ENCODE results near the gene SND1. TPM values are rescaled to one million over a fixed set of nuclear protein-coding genes. Genes with fewer than 3 reads are reported as not detected.

SND1 gene
- total RNA-seq, 2 donors from 2014 or later = 91.0 to 111 TPM

DNA sequence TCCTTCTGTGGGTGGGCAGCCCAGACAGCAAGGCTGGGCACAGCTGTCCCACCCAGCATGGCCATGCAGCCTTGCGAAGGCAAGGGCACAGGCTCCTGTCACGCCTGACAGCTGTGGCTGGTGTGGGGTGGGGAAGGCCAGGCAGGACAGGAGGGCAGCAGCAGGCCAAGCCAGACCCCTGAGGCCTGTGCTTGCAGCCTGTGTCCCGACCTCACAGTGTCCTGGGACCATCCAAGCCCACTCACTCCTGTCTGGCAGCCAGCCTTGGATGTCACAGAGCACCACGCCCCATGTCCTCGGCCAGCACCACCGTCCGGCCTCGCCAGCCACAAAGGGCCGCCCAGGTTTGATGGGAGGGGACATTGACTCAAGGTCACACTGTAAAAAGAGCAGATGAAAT is 464.7 kb downstream of the SND1 start:
- TF ChIP-seq, protein P1, sequence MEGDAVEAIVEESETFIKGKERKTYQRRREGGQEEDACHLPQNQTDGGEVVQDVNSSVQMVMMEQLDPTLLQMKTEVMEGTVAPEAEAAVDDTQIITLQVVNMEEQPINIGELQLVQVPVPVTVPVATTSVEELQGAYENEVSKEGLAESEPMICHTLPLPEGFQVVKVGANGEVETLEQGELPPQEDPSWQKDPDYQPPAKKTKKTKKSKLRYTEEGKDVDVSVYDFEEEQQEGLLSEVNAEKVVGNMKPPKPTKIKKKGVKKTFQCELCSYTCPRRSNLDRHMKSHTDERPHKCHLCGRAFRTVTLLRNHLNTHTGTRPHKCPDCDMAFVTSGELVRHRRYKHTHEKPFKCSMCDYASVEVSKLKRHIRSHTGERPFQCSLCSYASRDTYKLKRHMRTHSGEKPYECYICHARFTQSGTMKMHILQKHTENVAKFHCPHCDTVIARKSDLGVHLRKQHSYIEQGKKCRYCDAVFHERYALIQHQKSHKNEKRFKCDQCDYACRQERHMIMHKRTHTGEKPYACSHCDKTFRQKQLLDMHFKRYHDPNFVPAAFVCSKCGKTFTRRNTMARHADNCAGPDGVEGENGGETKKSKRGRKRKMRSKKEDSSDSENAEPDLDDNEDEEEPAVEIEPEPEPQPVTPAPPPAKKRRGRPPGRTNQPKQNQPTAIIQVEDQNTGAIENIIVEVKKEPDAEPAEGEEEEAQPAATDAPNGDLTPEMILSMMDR (IDR thresholded peaks at IDR 0.05) = no peak
- ATAC-seq (ENCODE audit: insufficient number of reproducible peaks, low FRiP score, low read depth) (no peak), DNase-seq (ENCODE audit: low spot score) (no peak)
- no peaks in the 10 kb centered on the region for H3K36me3 ChIP-seq
- no peak overlapping the region for H3K4me3 ChIP-seq
- no peak overlapping the region for H3K27ac ChIP-seq
- no peaks in the 10 kb centered on the region for H3K27me3 ChIP-seq (replicated peaks; ENCODE audit: insufficient read depth)
- H3K9me3 ChIP-seq = no peaks in the 10 kb centered on the region
- no peaks in the 10 kb centered on the region for H3K4me1 ChIP-seq (ENCODE audit: control insufficient read depth in 1 of 2, low read depth in 2 of 2)

DNA sequence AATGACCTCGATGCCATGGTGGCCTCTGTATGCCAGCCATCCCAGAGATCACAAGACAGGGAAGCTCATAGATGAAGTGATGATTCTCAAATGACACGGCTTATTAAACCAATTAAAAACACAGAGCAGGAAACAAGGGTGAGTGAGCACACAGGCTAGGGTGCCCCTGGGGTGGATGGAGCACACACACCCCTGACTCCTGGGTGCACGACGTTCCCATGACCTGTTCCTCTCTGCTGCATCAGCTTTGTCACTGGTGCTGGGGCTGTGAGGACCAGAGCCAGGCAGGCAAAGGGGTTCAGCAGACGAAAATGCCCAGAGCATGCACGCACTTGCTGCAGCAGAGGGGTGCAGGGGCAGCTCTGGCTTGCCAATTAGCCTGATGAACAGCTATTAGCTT is 465.7 kb downstream of the SND1 start:
- DNase-seq (ENCODE audit: low spot score) = no peak

DNA sequence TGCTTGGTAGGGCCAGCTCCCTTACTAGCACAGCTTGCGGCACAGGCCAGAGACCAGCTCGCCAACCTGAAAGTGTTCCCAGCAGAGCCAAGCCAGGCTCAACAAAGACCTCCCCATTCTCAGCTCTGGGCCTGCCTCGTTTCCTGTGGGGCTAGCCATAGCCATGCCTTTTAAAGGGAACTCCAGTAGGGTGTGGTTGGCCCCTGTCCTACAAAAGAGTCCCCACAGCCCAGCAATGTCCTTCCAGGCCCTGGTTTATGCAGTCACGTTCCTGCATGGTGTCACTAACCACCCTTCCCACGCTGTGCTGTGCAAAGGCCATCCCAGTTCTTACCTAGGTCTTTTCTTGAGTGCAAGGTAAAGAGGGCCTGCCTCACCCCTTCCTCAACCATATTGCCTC is 467.0 kb downstream of the SND1 start:
- Histone ChIP-seq H3K27me3 (replicated peaks; ENCODE audit: insufficient read depth) (no peaks in the 10 kb centered on the region), H3K36me3 (no peaks in the 10 kb centered on the region), H3K27ac (no peak overlapping the region), H3K4me1 (ENCODE audit: control insufficient read depth in 1 of 2, low read depth in 2 of 2) (no peaks in the 10 kb centered on the region), H3K9me3 (no peaks in the 10 kb centered on the region), H3K4me3 (no peak overlapping the region)
- TF ChIP-seq, protein P1 (IDR thresholded peaks at IDR 0.05) = no peak
- ATAC-seq (ENCODE audit: insufficient number of reproducible peaks, low FRiP score, low read depth) (no peak), DNase-seq (ENCODE audit: low spot score) (no peak)

More for the DNA sequence above, 465.7 kb downstream of the SND1 start:
- Histone ChIP-seq H3K27me3 (replicated peaks; ENCODE audit: insufficient read depth) (no peaks in the 10 kb centered on the region), H3K36me3 (no peaks in the 10 kb centered on the region), H3K9me3 (no peaks in the 10 kb centered on the region), H3K27ac (no peak overlapping the region), H3K4me1 (ENCODE audit: control insufficient read depth in 1 of 2, low read depth in 2 of 2) (no peaks in the 10 kb centered on the region), H3K4me3 (no peak overlapping the region)
- no peak for ATAC-seq (ENCODE audit: insufficient number of reproducible peaks, low FRiP score, low read depth)
- TF ChIP-seq, protein P1 (IDR thresholded peaks at IDR 0.05) = no peak

DNA sequence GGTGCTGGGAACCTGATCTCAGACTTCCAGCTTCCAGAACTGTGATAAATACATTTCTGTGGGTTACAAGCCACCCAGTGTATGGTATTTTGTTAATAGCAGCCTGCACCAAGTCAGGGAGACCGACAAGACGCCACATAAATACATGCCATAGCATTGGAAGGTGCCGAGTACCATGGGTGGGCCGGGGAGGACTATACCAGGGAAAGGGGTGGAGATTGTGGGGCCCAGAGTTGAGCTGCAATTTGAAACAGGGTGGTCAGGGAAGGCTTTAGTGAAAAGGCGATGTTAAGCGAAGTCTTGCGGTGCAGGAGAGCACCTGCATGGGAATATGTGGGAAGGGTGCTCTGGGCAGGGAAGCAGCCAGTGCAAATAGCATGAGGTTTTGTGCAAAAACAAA is 468.1 kb downstream of the SND1 start:
- H3K36me3 ChIP-seq = no peaks in the 10 kb centered on the region
- DNase-seq (ENCODE audit: low spot score) (no peak), ATAC-seq (ENCODE audit: insufficient number of reproducible peaks, low FRiP score, low read depth) (no peak)
- no peak overlapping the region for H3K4me3 ChIP-seq
- no peaks in the 10 kb centered on the region for H3K4me1 ChIP-seq (ENCODE audit: control insufficient read depth in 1 of 2, low read depth in 2 of 2)
- no peaks in the 10 kb centered on the region for H3K9me3 ChIP-seq
- TF ChIP-seq, protein P1 (IDR thresholded peaks at IDR 0.05) = no peak
- no peaks in the 10 kb centered on the region for H3K27me3 ChIP-seq (replicated peaks; ENCODE audit: insufficient read depth)
- no peak overlapping the region for H3K27ac ChIP-seq

DNA sequence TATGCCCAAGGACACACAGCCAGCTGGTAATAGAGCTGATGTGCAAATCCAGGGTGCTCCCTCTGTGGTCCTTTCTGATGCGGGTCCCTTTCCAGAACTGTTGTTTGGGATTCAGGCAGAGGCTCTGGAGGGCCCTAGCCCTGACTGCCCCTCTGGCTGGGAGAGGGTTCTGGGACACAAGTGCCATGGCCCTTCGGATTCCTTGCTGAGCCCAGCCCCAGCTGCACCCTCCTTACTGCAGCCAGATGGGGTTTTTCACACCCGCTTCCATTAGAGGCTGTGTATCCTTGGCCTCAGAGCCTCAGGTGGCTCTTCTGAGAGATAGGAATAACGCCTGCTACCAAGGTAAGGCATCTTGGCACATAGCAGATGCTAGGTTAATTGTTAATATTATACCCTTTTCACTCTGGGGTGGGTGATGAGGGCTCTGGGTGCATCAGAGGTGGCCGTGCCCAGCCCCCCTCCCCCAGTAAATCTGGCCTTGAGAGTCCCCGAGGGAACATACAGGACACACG is 469.0 kb downstream of the SND1 start:
- no peak for ATAC-seq (ENCODE audit: insufficient number of reproducible peaks, low FRiP score, low read depth)
- Histone ChIP-seq H3K27ac (no peak overlapping the region), H3K4me1 (ENCODE audit: control insufficient read depth in 1 of 2, low read depth in 2 of 2) (no peaks in the 10 kb centered on the region)

More for the DNA sequence above, 469.0 kb downstream of the SND1 start:
- TF ChIP-seq, protein P1 (IDR thresholded peaks at IDR 0.05) = no peak
- DNase-seq (ENCODE audit: low spot score) = no peak
- Histone ChIP-seq H3K36me3 (no peaks in the 10 kb centered on the region), H3K27me3 (replicated peaks; ENCODE audit: insufficient read depth) (no peaks in the 10 kb centered on the region), H3K4me3 (peak overlapping the region; percentile 62), H3K9me3 (no peaks in the 10 kb centered on the region)
